Measurements from ENCODE around the gene LENG8.
"Not testable (repeated sequence)": the region's sequence is repeated elsewhere in the genome, so short reads cannot be mapped to it uniquely, and the experiment has no call there.

LENG8 gene

GRCh38 chr19:54446349-54446748 lies 2.6 kb upstream of the LENG8 start:
- not testable (repeated sequence) for DNase-seq

- peak; percentile 35 for DNase-seq
Measured at GRCh38 chr19:54448040-54448773, 792 bp upstream of the LENG8 start.

GRCh38 chr19:54449701-54450069 lies 686 bp downstream of the LENG8 start:
- DNase-seq, result no peak

GRCh38 chr19:54451331-54451871 lies 2.4 kb downstream of the LENG8 start:
- no peak for DNase-seq

- DNase-seq, result no peak
Measured at GRCh38 chr19:54451997-54452396, 3.0 kb downstream of the LENG8 start.

DNA sequence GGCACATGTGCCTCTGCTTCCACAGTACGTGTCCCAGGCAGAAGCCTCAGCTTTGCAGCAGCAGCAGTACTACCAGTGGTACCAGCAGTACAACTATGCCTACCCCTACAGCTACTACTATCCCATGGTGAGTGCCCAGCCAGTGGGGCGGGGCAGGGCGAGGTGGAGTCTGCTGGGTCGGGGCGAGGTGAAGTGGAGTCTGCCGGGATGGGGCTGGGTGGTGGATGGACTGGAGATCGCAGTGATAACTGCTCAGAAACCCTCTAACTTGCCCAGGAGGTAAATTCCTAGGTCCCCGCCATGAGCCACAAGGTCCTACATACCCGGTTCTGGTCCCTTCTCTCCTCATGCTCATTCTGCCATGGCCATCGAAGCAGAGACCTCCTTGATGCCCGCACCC lies 3.6 kb downstream of the LENG8 start:
- DNase-seq, result no peak

DNA sequence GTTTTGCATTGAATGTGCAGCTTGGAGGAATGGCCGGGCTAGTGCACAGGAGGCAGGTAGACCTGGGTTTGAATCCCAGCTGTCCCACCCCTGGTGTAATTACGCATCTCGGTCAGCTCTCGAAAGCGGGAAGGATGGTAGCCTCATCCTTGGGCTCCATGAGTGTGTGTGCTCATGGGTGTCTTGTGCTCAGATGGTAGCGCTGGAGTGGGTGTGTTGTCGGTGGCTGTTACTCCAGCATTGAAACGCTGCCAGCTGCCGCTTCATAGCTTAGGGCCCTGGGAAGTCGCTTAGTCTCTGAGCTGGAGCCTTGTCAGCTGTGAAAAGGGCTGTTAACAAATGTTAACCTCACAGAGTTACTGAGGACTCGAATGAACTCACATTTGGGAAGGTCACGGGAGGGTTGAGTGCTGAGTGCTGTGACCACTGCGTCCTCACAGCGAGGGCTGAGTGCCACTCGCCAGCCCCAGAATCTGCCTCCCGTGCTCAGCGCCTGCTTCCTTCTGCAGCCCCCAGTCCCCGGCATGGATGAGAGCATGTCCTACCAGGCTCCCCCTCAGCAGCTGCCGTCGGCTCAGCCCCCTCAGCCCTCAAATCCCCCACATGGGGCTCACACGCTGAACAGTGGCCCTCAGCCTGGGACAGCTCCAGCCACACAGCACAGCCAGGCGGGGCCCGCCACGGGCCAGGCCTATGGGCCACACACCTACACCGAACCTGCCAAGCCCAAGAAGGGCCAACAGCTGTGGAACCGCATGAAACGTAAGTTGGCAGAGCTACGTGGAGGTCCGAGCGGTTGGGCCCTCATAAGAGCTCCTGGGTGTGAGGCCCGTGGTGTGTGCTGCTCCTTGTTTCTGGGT lies 5.2 kb downstream of the LENG8 start:
- DNase-seq, result no peak

DNA sequence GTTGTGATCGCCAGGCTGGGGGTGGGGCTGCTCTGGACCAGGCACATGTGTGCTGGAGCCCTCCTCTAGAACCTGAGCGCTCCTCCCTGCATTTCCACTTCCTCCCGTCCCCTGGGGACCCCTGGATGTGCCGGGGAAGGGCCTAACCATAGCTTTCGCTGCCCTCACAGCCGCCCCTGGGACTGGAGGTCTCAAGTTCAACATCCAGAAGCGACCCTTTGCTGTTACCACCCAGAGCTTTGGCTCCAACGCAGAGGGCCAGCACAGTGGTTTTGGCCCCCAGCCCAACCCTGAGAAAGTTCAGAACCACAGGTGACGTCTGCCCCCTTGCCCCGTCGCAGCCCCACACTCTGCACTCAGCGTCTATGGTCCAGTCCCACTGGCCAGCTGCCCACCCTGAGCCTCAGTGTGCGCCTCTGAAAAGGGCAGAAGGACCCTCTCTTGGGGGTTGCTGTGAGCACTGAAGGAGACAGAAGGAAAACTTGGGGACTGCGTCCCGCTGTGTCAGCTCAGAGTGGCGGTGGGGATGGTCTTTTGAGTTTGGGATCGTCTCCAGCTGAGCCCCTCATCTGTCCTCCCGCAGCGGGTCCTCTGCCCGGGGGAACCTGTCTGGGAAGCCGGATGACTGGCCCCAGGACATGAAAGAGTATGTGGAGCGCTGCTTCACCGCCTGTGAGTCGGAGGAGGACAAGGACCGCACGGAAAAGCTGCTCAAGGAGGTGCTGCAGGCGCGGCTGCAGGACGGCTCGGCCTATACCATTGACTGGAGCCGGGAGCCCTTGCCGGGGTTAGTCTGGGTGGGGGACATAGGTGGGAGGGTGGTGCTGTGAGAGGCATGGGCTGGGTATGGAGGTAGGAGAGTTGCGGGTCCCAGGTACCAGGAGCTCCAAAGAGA lies 6.0 kb downstream of the LENG8 start:
- DNase-seq, result no peak

- DNase-seq, result no peak
Measured at GRCh38 chr19:54455786-54456422, 6.9 kb downstream of the LENG8 start.

- DNase-seq, result no peak
Measured at GRCh38 chr19:54456423-54457373, 7.7 kb downstream of the LENG8 start.

DNA sequence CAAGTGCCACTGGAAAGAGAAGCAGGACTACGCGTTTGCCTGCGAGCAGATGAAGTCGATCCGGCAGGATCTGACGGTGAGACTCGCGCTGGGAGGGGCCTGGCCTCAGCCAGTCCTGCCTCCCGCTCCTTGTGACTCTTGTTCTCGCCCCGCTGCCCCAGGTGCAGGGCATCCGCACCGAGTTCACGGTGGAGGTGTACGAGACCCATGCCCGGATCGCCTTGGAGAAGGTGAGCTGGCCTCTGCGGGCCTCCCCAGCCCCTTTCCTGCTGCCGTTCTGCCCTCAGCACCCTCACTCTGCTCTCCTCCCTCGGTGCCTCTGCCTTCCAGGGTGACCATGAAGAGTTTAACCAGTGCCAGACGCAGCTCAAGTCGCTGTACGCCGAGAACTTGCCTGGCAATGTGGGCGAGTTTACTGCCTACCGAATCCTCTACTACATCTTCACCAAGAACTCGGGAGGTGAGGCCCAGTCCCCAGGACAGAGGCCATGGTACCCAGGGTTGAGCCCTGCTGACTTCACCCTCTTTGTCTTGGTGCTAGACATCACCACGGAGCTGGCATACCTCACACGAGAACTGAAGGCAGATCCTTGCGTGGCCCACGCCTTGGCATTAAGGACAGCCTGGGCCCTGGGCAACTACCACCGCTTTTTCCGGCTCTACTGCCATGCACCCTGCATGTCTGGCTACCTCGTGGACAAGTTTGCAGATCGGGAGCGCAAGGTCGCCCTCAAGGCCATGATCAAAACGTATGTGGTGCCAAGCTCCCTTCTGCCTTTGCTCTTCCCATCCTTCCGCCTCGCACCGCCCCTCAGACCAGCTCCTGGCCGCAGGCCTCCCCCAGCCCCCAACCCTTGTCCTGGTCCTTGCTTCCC lies 9.0 kb downstream of the LENG8 start:
- DNase-seq, result no peak

- DNase-seq, result no peak
Measured at GRCh38 chr19:54458648-54459281, 9.8 kb downstream of the LENG8 start.

GRCh38 chr19:54459282-54460229 lies 10.6 kb downstream of the LENG8 start:
- DNase-seq, result no peak

DNA sequence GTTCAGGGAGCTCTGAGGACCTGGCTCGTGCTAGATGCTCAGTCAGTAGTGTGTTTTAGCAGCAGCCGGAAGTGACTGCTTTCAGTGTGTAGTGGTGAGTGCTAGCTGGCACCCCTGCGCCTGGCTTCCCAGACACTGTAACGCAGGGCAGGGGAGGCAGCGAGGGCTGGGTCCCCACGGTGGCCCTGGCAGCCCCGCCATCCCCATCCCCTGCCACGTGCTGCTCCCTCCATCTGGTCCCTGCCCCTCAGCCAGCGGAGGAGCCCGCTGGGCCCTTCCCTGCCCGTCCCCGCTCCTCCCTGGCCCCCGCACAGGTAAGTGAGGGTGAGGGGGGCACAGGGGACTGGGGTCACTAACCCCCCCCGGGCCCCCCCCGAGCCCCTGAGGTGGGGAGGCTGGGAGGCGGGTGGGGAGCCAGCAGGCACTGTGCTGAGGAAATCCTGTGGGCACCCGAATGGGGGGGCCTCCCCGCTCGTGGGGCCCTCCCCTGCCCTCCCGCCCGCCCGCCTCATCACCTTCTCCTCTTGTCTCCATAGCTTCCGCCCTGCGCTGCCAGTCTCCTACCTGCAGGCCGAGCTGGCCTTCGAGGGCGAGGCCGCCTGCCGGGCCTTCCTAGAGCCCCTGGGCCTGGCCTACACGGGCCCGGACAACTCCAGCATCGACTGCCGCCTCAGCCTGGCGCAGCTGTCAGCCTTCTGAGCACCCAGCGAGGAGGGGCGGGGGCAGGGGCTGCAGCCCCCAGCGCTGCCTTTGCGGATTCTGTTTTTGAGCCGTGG lies 11.4 kb downstream of the LENG8 start:
- DNase-seq, result no peak

DNA sequence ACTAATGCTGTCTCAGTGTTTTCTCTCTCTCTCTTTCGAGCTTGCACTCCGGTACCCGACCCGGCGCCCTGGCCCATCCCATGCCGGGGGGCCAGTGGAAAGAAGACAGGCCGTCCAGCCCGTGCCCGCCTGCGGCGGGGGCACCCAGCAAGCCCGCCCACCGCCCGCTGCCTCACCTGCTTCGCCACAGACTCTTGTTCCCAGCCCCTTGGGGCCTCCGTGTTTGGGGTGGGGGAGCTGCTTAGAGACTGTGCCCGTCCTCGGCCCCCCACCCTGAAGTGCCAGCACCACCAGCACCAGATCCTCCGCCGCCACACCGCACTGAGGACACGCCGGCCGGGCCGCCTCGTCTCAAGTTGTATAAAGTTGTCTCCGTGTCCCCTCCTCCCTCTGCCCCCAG lies 12.2 kb downstream of the LENG8 start:
- DNase-seq, result no peak

DNA sequence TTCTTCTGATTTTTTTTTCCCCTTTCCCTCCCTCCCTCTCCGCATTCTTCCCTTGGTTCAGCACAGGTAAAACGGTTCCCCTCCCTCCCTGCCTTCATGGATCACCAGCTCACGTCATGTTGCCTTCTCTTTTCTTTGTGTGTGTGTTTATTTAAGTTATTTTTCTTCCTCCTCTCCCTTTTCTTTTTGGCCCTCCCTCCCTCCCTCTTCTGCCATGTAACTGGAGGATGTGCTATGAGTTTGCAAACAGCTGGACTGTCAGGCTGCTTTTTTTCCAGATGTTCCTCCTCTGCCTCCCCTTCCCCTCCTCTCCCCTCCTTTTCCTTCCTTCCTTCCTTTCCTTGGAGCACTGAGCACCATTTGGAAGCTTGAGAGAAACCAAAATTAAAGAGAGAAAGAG lies 12.6 kb downstream of the LENG8 start:
- DNase-seq, result no peak

GRCh38 chr19:54462047-54462654 lies 13.2 kb downstream of the LENG8 start:
- no peak for DNase-seq
